Transverse colon (tissue), 4 donors: Measurements from ENCODE around the gene MMEL1.

Source experiments
- CTCF ChIP-seq, 5 experiments: fragments of 200-600 bp in 3 of 5; fragments of 450-650 bp in 2 of 5; sonication (generic) in 3 of 5; IDR thresholded peaks; 1 replicate in 2 of 5; 2 replicates in 3 of 5; pipeline ENCODE4 v1.5.1; 2016 to 2017; ENCODE audit warnings: antibody characterized with exemption in 5 of 5, inconsistent platforms in 3 of 5, mild to moderate bottlenecking in 2 of 5, moderate library complexity in 1 of 5
- POLR2AphosphoS5 ChIP-seq, 3 donors: sonication (generic); formaldehyde crosslinking; IDR thresholded peaks; one replicate each; pipeline ENCODE4 v1.6.1; 2016; ENCODE audit warnings: antibody characterized with exemption in 3 of 3

GRCh38 chr1:2552189-2552588, 80.6 kb downstream of the MMEL1 start:
- TF ChIP-seq POLR2AphosphoS5 (IDR thresholded peaks at IDR 0.05) (no peak), CTCF (IDR thresholded peaks at IDR 0.05) (no peak)
